GM23338 (cell line): ENCODE results near the gene RPS6KB1.

Source experiments
- CTCF ChIP-seq, 2 experiments: fragments of 200-600 bp in 1 of 2; sonication (generic) in 1 of 2; conservative IDR thresholded peaks; 2 replicates each; pipeline versions ENCODE4 v1.5.1 to v1.6.1; 2016 to 2017; ENCODE audit warnings: antibody characterized with exemption in 2 of 2, low read depth in 2 of 2, mild to moderate bottlenecking in 2 of 2, moderate library complexity in 1 of 2
- ETS1 ChIP-seq: IDR thresholded peaks from 2 replicates; pipeline ENCODE4 v1.6.1; 2016; ENCODE audit warnings: antibody characterized with exemption
- EZH2 ChIP-seq: fragments of 200-600 bp; sonication (generic); IDR thresholded peaks from one replicate; pipeline ENCODE4 v1.8.0; 2017; ENCODE audit warnings: antibody characterized with exemption, mild to moderate bottlenecking, low read depth; ENCODE audit not compliant: unreplicated experiment
- EZH2phosphoT487 ChIP-seq: fragments of 200-600 bp; sonication (generic); IDR thresholded peaks from one replicate; pipeline ENCODE4 v1.8.1; 2018; ENCODE audit warnings: antibody characterized with exemption; ENCODE audit not compliant: unreplicated experiment
- NANOG ChIP-seq: IDR thresholded peaks from 2 replicates; pipeline ENCODE4 v1.6.1; 2016; ENCODE audit warnings: antibody characterized with exemption, borderline replicate concordance
- POLR2AphosphoS5 ChIP-seq: IDR thresholded peaks from 2 replicates; pipeline ENCODE4 v1.6.1; 2016; ENCODE audit warnings: antibody characterized with exemption, low read depth
- ZNF462 ChIP-seq: fragments of 250-450 bp; sonication (Bioruptor Pico); IDR thresholded peaks from 2 replicates; pipeline ENCODE4 v1.5.0; 2020; ENCODE audit warnings: mild to moderate bottlenecking, moderate library complexity

DNA sequence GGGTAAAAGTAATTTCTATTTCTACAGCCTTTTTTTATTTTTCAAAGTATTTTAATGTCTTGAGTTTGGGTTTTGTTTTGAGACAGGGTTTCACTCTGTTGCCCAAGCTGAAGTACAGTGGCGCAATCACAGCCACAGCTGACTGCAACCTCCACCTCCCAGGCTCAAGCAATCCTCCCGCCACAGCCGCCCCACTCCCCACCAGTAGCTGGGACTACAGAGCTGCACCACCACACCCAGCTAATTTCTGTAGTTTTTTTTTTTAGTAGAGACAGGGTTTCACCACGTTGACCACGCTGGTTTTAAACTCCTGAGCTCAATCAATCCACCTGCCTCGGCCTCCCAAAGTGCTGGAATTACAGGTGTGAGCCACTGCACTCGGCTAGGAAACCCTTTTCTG, 44.1 kb upstream of the RPS6KB1 start:
- TF ChIP-seq ETS1 (no peak), CTCF (conservative IDR thresholded peaks at IDR 0.05; ENCODE audit: low read depth in 2 of 2) (no peak), EZH2 (no peak), POLR2AphosphoS5 (no peak), EZH2phosphoT487 (no peak), NANOG (no peak), ZNF462 (no peak)
